ENCODE data around the gene SLC22A23.

Gene SLC22A23

GRCh38 chr6:3261921-3262320 lies 194.9 kb downstream of the SLC22A23 start:
- Histone ChIP-seq H3K9me3 (ENCODE audit: control insufficient read depth, insufficient read depth, low read length) (no peaks in the 10 kb centered on the region), H3K9ac (ENCODE audit: low read depth, low read length) (no peak overlapping the region), H3K4me1 (ENCODE audit: control insufficient read depth, insufficient read depth, low read length) (peaks cover 7% of the 10 kb centered on the region), H3K36me3 (ENCODE audit: control insufficient read depth, insufficient read depth, low read length) (peaks cover 48% of the 10 kb centered on the region), H3K4me3 (ENCODE audit: low read depth, low read length) (no peak overlapping the region), H3K27ac (ENCODE audit: low read depth, low read length) (no peak overlapping the region), H3K27me3 (ENCODE audit: control insufficient read depth, insufficient read depth, low read length) (no peaks in the 10 kb centered on the region)

- H3K27ac ChIP-seq (ENCODE audit: low read depth, low read length), result no peak overlapping the region
- no peaks in the 10 kb centered on the region for H3K27me3 ChIP-seq (ENCODE audit: control insufficient read depth, insufficient read depth, low read length)
- H3K36me3 ChIP-seq (ENCODE audit: control insufficient read depth, insufficient read depth, low read length), result peaks cover 47% of the 10 kb centered on the region
- H3K4me1 ChIP-seq (ENCODE audit: control insufficient read depth, insufficient read depth, low read length), result peaks cover 7% of the 10 kb centered on the region
- H3K9me3 ChIP-seq (ENCODE audit: control insufficient read depth, insufficient read depth, low read length), result no peaks in the 10 kb centered on the region
- no peak overlapping the region for H3K9ac ChIP-seq (ENCODE audit: low read depth, low read length)
- no peak overlapping the region for H3K4me3 ChIP-seq (ENCODE audit: low read depth, low read length)
These were observed 195.4 kb downstream of the SLC22A23 start for GRCh38 chr6:3261518-3261820.

- Histone ChIP-seq H3K9ac (ENCODE audit: low read depth, low read length) (no peak overlapping the region), H3K27me3 (ENCODE audit: control insufficient read depth, insufficient read depth, low read length) (no peaks in the 10 kb centered on the region)
These were observed 195.9 kb downstream of the SLC22A23 start for GRCh38 chr6:3260772-3261517.

DNA sequence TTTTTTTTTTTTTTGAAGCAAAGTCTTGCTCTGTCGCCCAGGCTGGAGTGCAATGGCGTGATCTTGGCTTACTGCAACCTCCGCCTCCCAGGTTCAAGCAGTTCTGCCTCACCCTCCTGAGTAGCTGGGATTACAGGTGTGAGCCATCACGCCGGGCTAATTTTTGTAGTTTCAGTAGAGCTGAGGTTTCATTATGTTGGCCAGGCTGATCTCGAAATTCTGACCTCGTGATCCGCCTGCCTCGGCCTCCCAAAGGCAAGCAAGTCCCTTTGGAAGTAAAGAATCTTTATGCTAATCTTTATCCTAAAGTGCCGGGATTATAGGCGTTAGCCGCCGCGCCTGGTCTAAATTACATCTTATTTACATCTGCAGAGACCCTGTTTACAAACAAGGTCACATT lies 196.6 kb downstream of the SLC22A23 start:
- H3K4me1 ChIP-seq (ENCODE audit: control insufficient read depth, insufficient read depth, low read length), result peaks cover 7% of the 10 kb centered on the region
- no peak overlapping the region for H3K9ac ChIP-seq (ENCODE audit: low read depth, low read length)
- no peaks in the 10 kb centered on the region for H3K9me3 ChIP-seq (ENCODE audit: control insufficient read depth, insufficient read depth, low read length)
- no peaks in the 10 kb centered on the region for H3K27me3 ChIP-seq (ENCODE audit: control insufficient read depth, insufficient read depth, low read length)
- H3K27ac ChIP-seq (ENCODE audit: low read depth, low read length), result no peak overlapping the region
- H3K36me3 ChIP-seq (ENCODE audit: control insufficient read depth, insufficient read depth, low read length), result peaks cover 36% of the 10 kb centered on the region
- H3K4me3 ChIP-seq (ENCODE audit: low read depth, low read length), result peak overlapping the region; percentile 31; the same call in 1 of the 2 replicates

More at GRCh38 chr6:3260772-3261517, 195.9 kb downstream of the SLC22A23 start:
- Histone ChIP-seq H3K4me3 (ENCODE audit: low read depth, low read length) (0 out of 2 replicates have a peak overlapping the region, but pooled peaks have one; percentile 31), H3K36me3 (ENCODE audit: control insufficient read depth, insufficient read depth, low read length) (peaks cover 42% of the 10 kb centered on the region), H3K4me1 (ENCODE audit: control insufficient read depth, insufficient read depth, low read length) (peaks cover 7% of the 10 kb centered on the region), H3K9me3 (ENCODE audit: control insufficient read depth, insufficient read depth, low read length) (no peaks in the 10 kb centered on the region), H3K27ac (ENCODE audit: low read depth, low read length) (no peak overlapping the region)

DNA sequence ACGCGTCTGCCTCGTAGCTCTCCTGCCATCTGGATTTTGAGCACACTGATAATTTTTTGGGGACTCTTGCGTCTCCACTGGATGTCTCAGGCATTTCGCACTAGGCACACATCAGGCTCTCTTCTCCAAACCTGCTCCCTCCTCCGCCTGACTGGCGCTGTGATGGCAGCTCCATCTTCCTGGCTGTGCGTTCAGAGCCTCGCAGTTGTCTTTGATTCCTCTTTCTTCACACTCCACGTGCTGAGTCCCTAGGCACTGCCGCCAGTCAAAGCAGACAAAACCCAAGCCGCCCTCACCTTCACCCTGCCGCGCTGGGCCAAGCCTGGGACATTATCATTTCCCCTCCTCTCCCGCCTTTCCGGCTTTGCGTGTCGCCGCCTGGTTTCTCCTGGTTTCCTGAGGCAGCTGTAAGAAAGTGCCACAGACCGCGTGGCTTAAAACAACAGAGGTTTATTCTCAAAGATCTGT lies 197.3 kb downstream of the SLC22A23 start:
- Histone ChIP-seq H3K27ac (ENCODE audit: low read depth, low read length) (peak overlapping the region; percentile 67), H3K36me3 (ENCODE audit: control insufficient read depth, insufficient read depth, low read length) (peaks cover 28% of the 10 kb centered on the region), H3K4me1 (ENCODE audit: control insufficient read depth, insufficient read depth, low read length) (peaks cover 7% of the 10 kb centered on the region), H3K9me3 (ENCODE audit: control insufficient read depth, insufficient read depth, low read length) (no peaks in the 10 kb centered on the region), H3K9ac (ENCODE audit: low read depth, low read length) (peak overlapping the region; percentile 80), H3K27me3 (ENCODE audit: control insufficient read depth, insufficient read depth, low read length) (no peaks in the 10 kb centered on the region), H3K4me3 (ENCODE audit: low read depth, low read length) (peak overlapping the region; percentile 99)

DNA sequence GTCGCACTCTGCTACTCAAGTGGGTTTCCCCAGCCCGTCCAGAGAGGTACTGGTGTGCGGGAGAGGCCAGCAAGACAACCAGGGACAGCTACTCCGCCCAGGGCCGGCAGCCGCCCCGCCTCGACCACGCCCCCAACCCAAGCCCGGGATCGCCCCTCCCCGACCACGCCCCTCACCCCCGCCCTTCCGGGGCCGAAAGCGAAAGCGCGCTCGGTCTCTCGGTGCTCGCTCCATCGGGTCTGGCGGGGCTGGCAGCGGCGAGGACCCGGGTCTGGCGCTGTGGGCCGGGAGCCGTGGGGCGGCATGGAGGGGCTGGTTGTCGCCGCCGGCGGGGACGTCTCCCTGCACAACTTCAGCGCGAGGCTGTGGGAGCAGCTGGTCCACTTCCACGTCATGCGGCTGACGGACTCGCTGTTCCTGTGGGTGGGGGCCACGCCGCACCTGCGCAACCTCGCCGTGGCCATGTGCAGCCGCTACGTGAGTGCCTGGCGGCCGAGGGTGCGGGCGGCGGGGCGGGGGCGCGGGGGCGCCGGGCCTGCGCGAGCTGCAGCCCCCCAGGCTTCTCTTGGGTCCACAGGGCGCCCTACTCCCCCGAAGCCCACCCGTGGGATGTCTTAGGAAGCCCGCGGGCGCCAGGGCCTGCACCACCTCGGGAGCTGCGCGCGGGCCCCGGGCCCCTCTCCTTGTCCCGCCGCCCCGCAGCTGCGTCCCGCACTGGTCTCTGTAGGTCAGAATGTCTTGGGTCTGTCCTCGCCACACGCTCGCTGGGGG lies 197.9 kb downstream of the SLC22A23 start, which contains the start of gene PSMG4:
Gene PSMG4 (plus strand): TSS at position 228 of the 771 bp plus-strand sequence. CDS start 76 bp downstream, at position 304.
- Histone ChIP-seq H3K9me3 (ENCODE audit: control insufficient read depth, insufficient read depth, low read length) (no peaks in the 10 kb centered on the region), H3K27ac (ENCODE audit: low read depth, low read length) (peak within 1 kb of the TSS; percentile 67), H3K4me1 (ENCODE audit: control insufficient read depth, insufficient read depth, low read length) (peaks cover 7% of the 10 kb centered on the region), H3K36me3 (ENCODE audit: control insufficient read depth, insufficient read depth, low read length) (peaks cover 22% of the 10 kb centered on the region), H3K4me3 (ENCODE audit: low read depth, low read length) (peak within 1 kb of the TSS; percentile 99), H3K27me3 (ENCODE audit: control insufficient read depth, insufficient read depth, low read length) (no peaks in the 10 kb centered on the region), H3K9ac (ENCODE audit: low read depth, low read length) (peak within 1 kb of the TSS; percentile 80)

DNA sequence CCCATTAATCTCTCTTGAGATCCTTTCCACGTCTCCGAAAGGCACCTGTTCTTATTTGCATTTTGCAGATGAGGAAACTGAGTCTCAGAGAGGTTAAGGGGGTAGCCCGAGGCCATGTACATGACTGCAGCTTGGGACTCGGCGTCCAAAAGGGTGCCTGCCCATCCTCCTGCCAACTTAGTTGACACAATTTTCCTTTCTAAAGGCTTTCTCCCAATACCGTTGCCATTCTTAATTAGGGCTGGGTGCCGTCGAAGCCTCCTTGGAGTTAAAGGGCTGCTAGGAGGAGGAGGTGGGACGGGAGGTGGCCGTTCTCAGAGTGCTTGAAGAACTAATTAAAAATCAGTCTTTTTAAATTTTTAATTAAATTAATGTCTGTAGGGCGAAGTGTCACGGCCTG lies 198.6 kb downstream of the SLC22A23 start:
- peak overlapping the region; percentile 99 for H3K4me3 ChIP-seq (ENCODE audit: low read depth, low read length)
- no peak overlapping the region for H3K9ac ChIP-seq (ENCODE audit: low read depth, low read length)
- peaks cover 7% of the 10 kb centered on the region for H3K4me1 ChIP-seq (ENCODE audit: control insufficient read depth, insufficient read depth, low read length)
- H3K27me3 ChIP-seq (ENCODE audit: control insufficient read depth, insufficient read depth, low read length), result no peaks in the 10 kb centered on the region
- peaks cover 15% of the 10 kb centered on the region; the same call in 1 of the 2 replicates for H3K36me3 ChIP-seq (ENCODE audit: control insufficient read depth, insufficient read depth, low read length)
- no peak overlapping the region for H3K27ac ChIP-seq (ENCODE audit: low read depth, low read length)
- H3K9me3 ChIP-seq (ENCODE audit: control insufficient read depth, insufficient read depth, low read length), result no peaks in the 10 kb centered on the region

- Histone ChIP-seq H3K9ac (ENCODE audit: low read depth, low read length) (no peak overlapping the region), H3K4me1 (ENCODE audit: control insufficient read depth, insufficient read depth, low read length) (peaks cover 6% of the 10 kb centered on the region), H3K27me3 (ENCODE audit: control insufficient read depth, insufficient read depth, low read length) (peaks cover 3% of the 10 kb centered on the region; the same call in 1 of the 2 replicates), H3K27ac (ENCODE audit: low read depth, low read length) (no peak overlapping the region), H3K36me3 (ENCODE audit: control insufficient read depth, insufficient read depth, low read length) (no peaks in the 10 kb centered on the region), H3K4me3 (ENCODE audit: low read depth, low read length) (no peak overlapping the region), H3K9me3 (ENCODE audit: control insufficient read depth, insufficient read depth, low read length) (no peaks in the 10 kb centered on the region)
These were observed 203.3 kb downstream of the SLC22A23 start for GRCh38 chr6:3253597-3253961.

- H3K4me1 ChIP-seq (ENCODE audit: control insufficient read depth, insufficient read depth, low read length), result peaks cover 9% of the 10 kb centered on the region
These were observed 203.8 kb downstream of the SLC22A23 start for GRCh38 chr6:3252861-3253596.

GRCh38 chr6:3252369-3252768 lies 204.5 kb downstream of the SLC22A23 start:
- no peak overlapping the region for H3K4me3 ChIP-seq (ENCODE audit: low read depth, low read length)
- peaks cover 3% of the 10 kb centered on the region; the same call in 1 of the 2 replicates for H3K27me3 ChIP-seq (ENCODE audit: control insufficient read depth, insufficient read depth, low read length)
- H3K4me1 ChIP-seq (ENCODE audit: control insufficient read depth, insufficient read depth, low read length), result peaks cover 15% of the 10 kb centered on the region
- no peak overlapping the region for H3K9ac ChIP-seq (ENCODE audit: low read depth, low read length)
- no peak overlapping the region for H3K27ac ChIP-seq (ENCODE audit: low read depth, low read length)
- H3K36me3 ChIP-seq (ENCODE audit: control insufficient read depth, insufficient read depth, low read length), result no peaks in the 10 kb centered on the region
- H3K9me3 ChIP-seq (ENCODE audit: control insufficient read depth, insufficient read depth, low read length), result no peaks in the 10 kb centered on the region

More at GRCh38 chr6:3252861-3253596, 203.8 kb downstream of the SLC22A23 start:
- H3K36me3 ChIP-seq (ENCODE audit: control insufficient read depth, insufficient read depth, low read length), result no peaks in the 10 kb centered on the region
- no peaks in the 10 kb centered on the region for H3K9me3 ChIP-seq (ENCODE audit: control insufficient read depth, insufficient read depth, low read length)
- no peak overlapping the region for H3K4me3 ChIP-seq (ENCODE audit: low read depth, low read length)
- H3K27ac ChIP-seq (ENCODE audit: low read depth, low read length), result no peak overlapping the region
- peaks cover 3% of the 10 kb centered on the region; the same call in 1 of the 2 replicates for H3K27me3 ChIP-seq (ENCODE audit: control insufficient read depth, insufficient read depth, low read length)
- H3K9ac ChIP-seq (ENCODE audit: low read depth, low read length), result no peak overlapping the region

All from HUES48 (cell line).